ENCODE results near the gene ZGRF1. TPM values are rescaled to one million over a fixed set of nuclear protein-coding genes. Genes with fewer than 3 reads are reported as not detected.
"Not testable (repeated sequence)": the region's sequence is repeated elsewhere in the genome, so short reads cannot be mapped to it uniquely, and the experiment has no call there.

The ZGRF1 gene
- total and polyA plus RNA-seq, 3 donors from 2014 or later: 6.4 to 25.7 (median 16.9) TPM

DNA sequence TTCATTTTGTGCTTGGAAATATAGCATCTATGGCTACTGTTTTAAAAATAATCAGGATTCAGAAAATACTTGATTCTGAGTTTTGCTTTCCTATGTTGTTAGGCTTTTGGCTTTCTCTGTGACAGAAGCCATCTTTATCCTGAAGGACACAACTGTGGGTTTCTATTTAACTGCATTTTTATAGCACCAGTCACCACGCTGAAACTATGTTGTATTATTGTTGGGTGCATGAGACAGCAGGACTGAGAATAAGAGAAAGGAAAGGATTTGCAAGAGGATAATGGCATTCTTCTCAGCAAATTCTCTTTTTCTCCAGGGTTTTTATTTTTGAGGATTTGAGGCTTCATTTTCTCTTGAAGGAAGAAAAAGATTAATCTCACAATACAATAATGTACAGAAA, 110.6 kb downstream of the ZGRF1 start:
- H3K36me3 ChIP-seq (ENCODE audit: low read depth, missing control alignments): no peaks in the 10 kb centered on the region
- DNase-seq: no peak
- no peaks in the 10 kb centered on the region for H3K4me1 ChIP-seq
- H3K9me3 ChIP-seq: no peaks in the 10 kb centered on the region
- H3K27ac ChIP-seq: no peak overlapping the region
- peaks cover 8% of the 10 kb centered on the region for H3K27me3 ChIP-seq
- TF ChIP-seq POLR2A (IDR thresholded peaks at IDR 0.05) (no peak), CTCF (IDR thresholded peaks at IDR 0.05) (no peak)
- 70 to 75% methylated on average over 1 of the region's 1 CpG for WGBS, 2 donors
- intact Hi-C loops (cut with DNase I; ENCODE audit: low total_unique reads): no loop called here
- no peak overlapping the region for H3K4me3 ChIP-seq

- H3K9me3 ChIP-seq: no peaks in the 10 kb centered on the region
- intact Hi-C loops (cut with DNase I; ENCODE audit: low total_unique reads): no loop called here
- no peak overlapping the region for H3K27ac ChIP-seq
- peak overlapping the region; percentile 15 to 40 for H3K4me3 ChIP-seq
- no peaks in the 10 kb centered on the region for H3K36me3 ChIP-seq (ENCODE audit: low read depth, missing control alignments)
- peaks cover 8% of the 10 kb centered on the region for H3K27me3 ChIP-seq
- WGBS, 2 donors: 5 to 11% methylated on average over 11 to 35 of the region's 46 CpGs
- DNase-seq: peak; percentile 65
- H3K4me1 ChIP-seq: no peaks in the 10 kb centered on the region
- TF ChIP-seq POLR2A (IDR thresholded peaks at IDR 0.05) (no peak), CTCF (IDR thresholded peaks at IDR 0.05) (peak; percentile 41 to 63 (median 53))
Observed at GRCh38 chr4:112523764-112524505, 112.8 kb downstream of the ZGRF1 start.

DNA sequence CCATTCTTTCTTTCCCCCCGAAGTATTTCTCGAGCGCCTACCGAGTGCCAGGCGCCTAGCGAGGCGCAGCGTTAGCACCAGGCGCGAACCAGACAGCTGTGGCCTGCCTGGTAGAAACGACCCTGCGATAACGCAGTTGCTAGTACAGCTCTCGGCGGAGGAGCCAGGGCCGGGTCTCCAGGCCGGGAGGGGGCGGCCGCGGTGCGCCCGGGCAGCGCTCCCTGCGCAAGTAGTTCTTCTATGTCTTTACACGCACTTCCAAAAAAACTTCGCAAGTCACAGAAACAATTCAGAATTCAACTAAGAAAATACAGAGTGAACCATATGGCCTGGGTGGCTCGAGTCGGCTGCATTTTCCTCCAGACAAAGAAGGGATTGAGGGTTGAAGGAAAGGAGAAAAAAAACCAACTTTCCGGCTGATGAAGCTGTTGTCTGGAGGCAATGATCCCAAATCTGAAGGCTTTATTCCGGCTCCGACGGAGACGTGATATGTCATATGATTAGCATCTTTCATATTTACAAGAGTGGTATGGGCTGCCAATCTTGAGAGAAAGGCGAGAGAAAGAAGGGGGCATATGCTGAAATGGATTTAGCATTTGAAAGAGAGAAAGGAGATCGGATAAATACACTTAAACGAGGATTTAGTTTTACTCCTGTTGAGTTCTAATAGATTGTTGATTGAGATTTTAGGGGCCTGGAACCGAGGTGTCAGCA, 113.5 kb downstream of the ZGRF1 start:
- intact Hi-C loops (cut with DNase I; ENCODE audit: low total_unique reads): no loop called here
- H3K4me3 ChIP-seq: peak overlapping the region; percentile 15 to 40
- 4 to 10% methylated on average over 37 of the region's 37 CpGs for WGBS, 2 donors
- TF ChIP-seq POLR2A (IDR thresholded peaks at IDR 0.05) (no peak), CTCF (IDR thresholded peaks at IDR 0.05) (no peak)
- no peak overlapping the region for H3K27ac ChIP-seq
- peaks cover 8% of the 10 kb centered on the region for H3K27me3 ChIP-seq
- H3K9me3 ChIP-seq: no peaks in the 10 kb centered on the region
- DNase-seq: peak; percentile 64
- no peaks in the 10 kb centered on the region for H3K4me1 ChIP-seq
- H3K36me3 ChIP-seq (ENCODE audit: low read depth, missing control alignments): no peaks in the 10 kb centered on the region

DNA sequence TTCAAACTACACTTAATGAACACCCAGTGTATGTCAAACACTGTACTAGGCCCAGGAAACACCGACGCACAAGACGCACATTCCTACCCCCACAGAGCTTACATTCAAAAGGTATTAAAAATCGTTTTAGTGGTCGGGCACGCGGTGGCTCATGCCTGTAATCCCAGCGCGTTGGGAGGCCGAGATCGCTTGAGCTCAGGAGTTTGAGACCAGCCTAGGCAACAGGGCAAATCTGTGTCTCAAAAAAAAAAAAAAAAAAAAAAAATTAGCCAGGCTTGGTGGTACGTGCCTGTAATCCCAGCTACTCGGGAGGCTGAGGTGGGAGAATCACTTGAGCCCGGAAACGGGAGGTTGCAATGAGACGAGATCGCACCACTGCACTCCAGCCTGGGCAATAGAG, 114.3 kb downstream of the ZGRF1 start:
- H3K9me3 ChIP-seq; intact Hi-C loops (cut with DNase I; ENCODE audit: low total_unique reads); H3K27ac ChIP-seq; H3K36me3 ChIP-seq (ENCODE audit: low read depth, missing control alignments); H3K4me1 ChIP-seq; DNase-seq; H3K27me3 ChIP-seq: not testable (repeated sequence)
- 8 to 12% methylated on average over 17 of the region's 17 CpGs for WGBS, 2 donors
- peak overlapping the region in 1 of 2 donors; percentile 40 for H3K4me3 ChIP-seq

GRCh38 chr4:112521123-112522023, 115.3 kb downstream of the ZGRF1 start:
- Histone ChIP-seq H3K27ac (no peak overlapping the region), H3K36me3 (ENCODE audit: low read depth, missing control alignments) (no peaks in the 10 kb centered on the region), H3K9me3 (no peaks in the 10 kb centered on the region), H3K4me1 (peaks cover 8% of the 10 kb centered on the region), H3K4me3 (no peak overlapping the region), H3K27me3 (peaks cover 8% of the 10 kb centered on the region)
- WGBS, 2 donors: 6 to 7% methylated on average over 30 of the region's 30 CpGs
- no peak for DNase-seq
- intact Hi-C loops (cut with DNase I; ENCODE audit: low total_unique reads): no loop called here
- TF ChIP-seq POLR2A (IDR thresholded peaks at IDR 0.05) (no peak), CTCF (IDR thresholded peaks at IDR 0.05) (no peak)
